Lower lobe of right lung (tissue), 2 donors: Measurements from ENCODE around the gene NEK4. TPM values are rescaled to one million over a fixed set of nuclear protein-coding genes. Genes with fewer than 3 reads are reported as not detected.

Experiments
- ATAC-seq, 2 donors: fragments of 200-7000 bp; cut with Tn5 transposase; one replicate each; pipeline ENCODE4 v1.9.1; 2020 to 2022; ENCODE audit warnings: mild to moderate bottlenecking in 2 of 2, moderate library complexity in 2 of 2
- DNase-seq: peaks from one replicate; pipeline ENCODE4 v3.0.0-alpha.2; 2020
- H3K27ac ChIP-seq: fragments of 200-600 bp; one replicate; pipeline ENCODE4 v1.8.0; 2022
- H3K27me3 ChIP-seq: fragments of 200-600 bp; one replicate; pipeline ENCODE4 v1.8.0; 2022; ENCODE audit warnings: low read depth
- H3K36me3 ChIP-seq: fragments of 200-600 bp; one replicate; pipeline ENCODE4 v1.8.0; 2022; ENCODE audit warnings: mild to moderate bottlenecking
- H3K4me1 ChIP-seq: fragments of 200-600 bp; one replicate; pipeline ENCODE4 v1.8.0; 2022
- H3K4me3 ChIP-seq: fragments of 200-600 bp; one replicate; pipeline ENCODE4 v1.8.0; 2022; ENCODE audit warnings: mild to moderate bottlenecking
- H3K9me3 ChIP-seq: fragments of 200-600 bp; one replicate; pipeline ENCODE4 v1.8.0; 2022
- intact Hi-C: fragments of 100-400 bp; cut with DNase I; formaldehyde crosslinking; loops from one replicate; pipeline ENCODE4 v1.11.0; 2022
- total RNA-seq: library from RNA; stranded (reverse); fragmentation: NEBNext Ultra II Directional; extraction: Animal tissue kit (Norgen Biotek cat#: 25700); gene quantifications from one replicate; pipeline ENCODE4 v1.2.1, GENCODE V29; 2021
- TF ChIP-seq, protein P1 (sequence below): fragments of 200-600 bp; IDR thresholded peaks from one replicate; pipeline ENCODE4 v1.8.0; 2022; ENCODE audit warnings: antibody characterized with exemption, mild to moderate bottlenecking
- donor health status: DM: no; HTN: yes; CAD: no; lungs with severe emphysema.

NEK4 gene
- total RNA-seq, 1 donor from 2014 or later = 25.1 TPM

- ATAC-seq (no peak), DNase-seq (no peak)
- Histone ChIP-seq H3K4me1 (no peaks in the 10 kb centered on the region), H3K27me3 (no peaks in the 10 kb centered on the region), H3K27ac (no peak overlapping the region), H3K9me3 (no peaks in the 10 kb centered on the region), H3K36me3 (no peaks in the 10 kb centered on the region), H3K4me3 (no peak overlapping the region)
- TF ChIP-seq, protein P1, sequence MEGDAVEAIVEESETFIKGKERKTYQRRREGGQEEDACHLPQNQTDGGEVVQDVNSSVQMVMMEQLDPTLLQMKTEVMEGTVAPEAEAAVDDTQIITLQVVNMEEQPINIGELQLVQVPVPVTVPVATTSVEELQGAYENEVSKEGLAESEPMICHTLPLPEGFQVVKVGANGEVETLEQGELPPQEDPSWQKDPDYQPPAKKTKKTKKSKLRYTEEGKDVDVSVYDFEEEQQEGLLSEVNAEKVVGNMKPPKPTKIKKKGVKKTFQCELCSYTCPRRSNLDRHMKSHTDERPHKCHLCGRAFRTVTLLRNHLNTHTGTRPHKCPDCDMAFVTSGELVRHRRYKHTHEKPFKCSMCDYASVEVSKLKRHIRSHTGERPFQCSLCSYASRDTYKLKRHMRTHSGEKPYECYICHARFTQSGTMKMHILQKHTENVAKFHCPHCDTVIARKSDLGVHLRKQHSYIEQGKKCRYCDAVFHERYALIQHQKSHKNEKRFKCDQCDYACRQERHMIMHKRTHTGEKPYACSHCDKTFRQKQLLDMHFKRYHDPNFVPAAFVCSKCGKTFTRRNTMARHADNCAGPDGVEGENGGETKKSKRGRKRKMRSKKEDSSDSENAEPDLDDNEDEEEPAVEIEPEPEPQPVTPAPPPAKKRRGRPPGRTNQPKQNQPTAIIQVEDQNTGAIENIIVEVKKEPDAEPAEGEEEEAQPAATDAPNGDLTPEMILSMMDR = no peak
- intact Hi-C loops = no loop called here
These were observed 45.5 kb upstream of the NEK4 start for GRCh38 chr3:52816199-52816598.

DNA sequence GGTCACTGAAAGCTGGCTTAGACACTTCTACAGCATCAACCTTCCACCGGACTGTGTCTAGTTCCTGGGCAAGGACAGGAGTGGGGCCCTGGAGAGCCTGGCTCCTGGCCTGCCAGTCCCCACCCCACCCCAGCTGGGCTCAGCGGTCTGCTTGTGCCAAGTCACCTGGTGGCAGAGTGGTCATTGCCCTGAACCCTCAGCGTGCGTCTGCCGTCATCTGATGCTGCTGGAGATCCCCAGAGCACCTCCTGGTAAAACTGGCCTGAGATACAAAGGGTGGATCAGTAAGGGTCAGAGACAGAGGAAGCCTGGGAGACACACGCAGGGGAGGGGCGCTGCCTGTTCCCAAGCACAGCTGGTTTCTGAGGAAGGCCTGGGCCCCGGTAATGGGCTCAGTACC is 43.1 kb upstream of the NEK4 start:
- Histone ChIP-seq H3K36me3 (no peaks in the 10 kb centered on the region), H3K4me1 (no peaks in the 10 kb centered on the region), H3K27me3 (no peaks in the 10 kb centered on the region), H3K27ac (no peak overlapping the region), H3K4me3 (no peak overlapping the region), H3K9me3 (no peaks in the 10 kb centered on the region)
- DNase-seq = no peak
- ATAC-seq = no peak
- intact Hi-C loops = no loop called here
- TF ChIP-seq, protein P1 = no peak

GRCh38 chr3:52811452-52812011 is 40.8 kb upstream of the NEK4 start:
- no peak for ATAC-seq
- TF ChIP-seq, protein P1 = no peak
- intact Hi-C loops = no loop called here
- H3K4me3 ChIP-seq = no peak overlapping the region
- no peaks in the 10 kb centered on the region for H3K27me3 ChIP-seq
- no peak for DNase-seq
- no peaks in the 10 kb centered on the region for H3K9me3 ChIP-seq
- H3K27ac ChIP-seq = no peak overlapping the region
- no peaks in the 10 kb centered on the region for H3K4me1 ChIP-seq
- H3K36me3 ChIP-seq = no peaks in the 10 kb centered on the region

- no peak for ATAC-seq
- intact Hi-C loops = no loop called here
- no peak overlapping the region for H3K27ac ChIP-seq
- no peaks in the 10 kb centered on the region for H3K9me3 ChIP-seq
- TF ChIP-seq, protein P1 = no peak
- no peaks in the 10 kb centered on the region for H3K36me3 ChIP-seq
- H3K4me1 ChIP-seq = no peaks in the 10 kb centered on the region
- no peak overlapping the region for H3K4me3 ChIP-seq
- no peaks in the 10 kb centered on the region for H3K27me3 ChIP-seq
- DNase-seq = no peak
These were observed 40.2 kb upstream of the NEK4 start for GRCh38 chr3:52810923-52811322.

GRCh38 chr3:52809662-52810377 is 39.1 kb upstream of the NEK4 start:
- H3K4me3 ChIP-seq = no peak overlapping the region
- intact Hi-C loops = no loop called here
- no peaks in the 10 kb centered on the region for H3K9me3 ChIP-seq
- no peak overlapping the region for H3K27ac ChIP-seq
- no peaks in the 10 kb centered on the region for H3K4me1 ChIP-seq
- no peaks in the 10 kb centered on the region for H3K27me3 ChIP-seq
- DNase-seq (no peak), ATAC-seq (no peak)
- no peaks in the 10 kb centered on the region for H3K36me3 ChIP-seq
- TF ChIP-seq, protein P1 = no peak
